GM10266 (cell line): ENCODE data around the gene GPR179.
A peak's percentile ranks its signal among the peaks of the same experiment; 100 is the strongest.

Source experiments
- DNase-seq: peaks from one replicate; pipeline ENCODE4 v3.0.0; 2012; ENCODE audit errors: extremely low spot score
- TF ChIP-seq, protein P1 (sequence below): IDR thresholded peaks from 2 replicates; pipeline ENCODE4 v1.5.1; 2012; ENCODE audit warnings: mild to moderate bottlenecking, low read depth; ENCODE audit not compliant: control insufficient read depth, insufficient read depth; ENCODE audit errors: missing control alignments

GPR179 gene

DNA sequence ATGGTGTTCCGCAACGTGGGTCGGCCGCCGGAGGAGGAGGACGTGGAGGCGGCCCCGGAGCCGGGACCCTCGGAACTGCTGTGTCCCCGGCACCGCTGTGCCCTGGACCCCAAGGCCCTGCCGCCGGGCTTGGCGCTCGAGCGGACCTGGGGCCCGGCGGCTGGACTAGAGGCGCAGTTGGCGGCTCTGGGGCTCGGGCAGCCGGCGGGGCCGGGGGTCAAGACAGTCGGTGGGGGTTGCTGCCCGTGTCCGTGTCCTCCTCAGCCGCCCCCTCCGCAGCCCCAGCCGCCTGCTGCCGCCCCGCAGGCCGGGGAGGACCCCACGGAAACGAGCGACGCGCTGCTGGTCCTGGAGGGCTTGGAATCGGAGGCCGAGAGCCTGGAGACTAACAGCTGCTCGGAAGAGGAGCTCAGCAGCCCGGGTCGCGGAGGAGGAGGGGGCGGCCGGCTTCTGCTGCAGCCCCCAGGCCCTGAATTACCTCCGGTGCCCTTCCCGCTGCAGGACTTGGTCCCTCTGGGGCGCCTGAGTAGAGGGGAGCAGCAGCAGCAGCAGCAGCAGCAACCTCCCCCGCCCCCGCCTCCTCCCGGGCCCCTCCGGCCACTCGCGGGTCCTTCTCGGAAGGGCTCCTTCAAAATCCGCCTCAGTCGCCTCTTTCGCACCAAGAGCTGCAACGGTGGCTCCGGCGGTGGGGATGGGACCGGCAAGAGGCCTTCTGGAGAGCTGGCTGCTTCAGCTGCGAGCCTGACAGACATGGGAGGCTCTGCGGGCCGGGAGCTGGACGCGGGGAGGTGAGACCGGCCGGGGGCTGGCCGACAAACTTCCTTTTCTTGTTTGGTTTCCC lies 8.7 kb upstream of the GPR179 start:
- peak; percentile 40 for DNase-seq

DNA sequence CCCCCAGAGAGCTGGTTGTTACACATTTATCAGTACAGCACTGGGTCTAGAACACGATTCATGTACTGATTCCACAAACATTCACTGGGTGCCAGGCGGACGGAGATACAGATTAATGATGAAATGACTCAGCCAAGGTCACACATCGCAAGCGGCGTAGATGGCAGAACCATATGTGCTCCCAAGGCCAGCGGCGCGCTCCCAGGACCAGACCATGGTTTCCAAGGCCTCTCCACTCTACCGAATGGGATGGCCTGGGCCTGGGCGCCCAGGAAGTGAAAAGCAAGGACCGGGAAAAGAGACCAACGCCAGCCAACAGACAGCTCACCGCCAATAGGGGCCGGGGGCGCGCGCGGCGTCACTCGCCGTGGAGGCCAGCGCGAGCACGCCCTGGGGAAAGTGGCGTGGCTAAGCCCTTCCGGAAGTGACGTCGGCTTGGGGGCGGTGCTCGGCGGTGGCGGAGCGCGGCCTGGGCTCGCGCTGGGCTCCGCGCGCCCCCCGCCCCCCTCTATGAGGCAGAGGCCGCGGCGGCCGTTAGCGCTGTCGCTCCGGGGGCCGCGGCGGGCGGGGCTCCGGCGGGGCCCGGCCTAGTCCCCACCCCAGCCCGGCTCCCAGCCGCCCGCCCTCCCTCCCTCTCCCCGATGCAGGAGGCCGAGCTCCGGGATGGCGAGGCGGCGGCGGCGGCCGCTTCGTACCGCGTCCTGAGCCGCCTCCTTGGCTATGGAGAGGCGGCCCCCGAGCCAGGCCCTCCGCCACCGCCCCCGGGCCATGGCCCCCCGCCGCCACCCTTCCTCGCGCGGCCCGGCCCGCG lies 7.9 kb upstream of the GPR179 start, which contains the start of gene SOCS7:
Gene SOCS7 (plus strand): TSS at position 433 of the 811 bp plus-strand sequence. CDS start 209 bp downstream, at position 642.
- DNase-seq = peak; percentile 97
- TF ChIP-seq, protein P1, sequence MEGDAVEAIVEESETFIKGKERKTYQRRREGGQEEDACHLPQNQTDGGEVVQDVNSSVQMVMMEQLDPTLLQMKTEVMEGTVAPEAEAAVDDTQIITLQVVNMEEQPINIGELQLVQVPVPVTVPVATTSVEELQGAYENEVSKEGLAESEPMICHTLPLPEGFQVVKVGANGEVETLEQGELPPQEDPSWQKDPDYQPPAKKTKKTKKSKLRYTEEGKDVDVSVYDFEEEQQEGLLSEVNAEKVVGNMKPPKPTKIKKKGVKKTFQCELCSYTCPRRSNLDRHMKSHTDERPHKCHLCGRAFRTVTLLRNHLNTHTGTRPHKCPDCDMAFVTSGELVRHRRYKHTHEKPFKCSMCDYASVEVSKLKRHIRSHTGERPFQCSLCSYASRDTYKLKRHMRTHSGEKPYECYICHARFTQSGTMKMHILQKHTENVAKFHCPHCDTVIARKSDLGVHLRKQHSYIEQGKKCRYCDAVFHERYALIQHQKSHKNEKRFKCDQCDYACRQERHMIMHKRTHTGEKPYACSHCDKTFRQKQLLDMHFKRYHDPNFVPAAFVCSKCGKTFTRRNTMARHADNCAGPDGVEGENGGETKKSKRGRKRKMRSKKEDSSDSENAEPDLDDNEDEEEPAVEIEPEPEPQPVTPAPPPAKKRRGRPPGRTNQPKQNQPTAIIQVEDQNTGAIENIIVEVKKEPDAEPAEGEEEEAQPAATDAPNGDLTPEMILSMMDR = no peak

More for the DNA sequence above, 8.7 kb upstream of the GPR179 start:
- TF ChIP-seq, protein P1 = no peak

GRCh38 chr17:38350035-38350434 lies 6.3 kb upstream of the GPR179 start:
- DNase-seq = no peak
- TF ChIP-seq, protein P1 = no peak

- peak; percentile 80 for DNase-seq
Observed at GRCh38 chr17:38349097-38349730, 5.5 kb upstream of the GPR179 start.

DNA sequence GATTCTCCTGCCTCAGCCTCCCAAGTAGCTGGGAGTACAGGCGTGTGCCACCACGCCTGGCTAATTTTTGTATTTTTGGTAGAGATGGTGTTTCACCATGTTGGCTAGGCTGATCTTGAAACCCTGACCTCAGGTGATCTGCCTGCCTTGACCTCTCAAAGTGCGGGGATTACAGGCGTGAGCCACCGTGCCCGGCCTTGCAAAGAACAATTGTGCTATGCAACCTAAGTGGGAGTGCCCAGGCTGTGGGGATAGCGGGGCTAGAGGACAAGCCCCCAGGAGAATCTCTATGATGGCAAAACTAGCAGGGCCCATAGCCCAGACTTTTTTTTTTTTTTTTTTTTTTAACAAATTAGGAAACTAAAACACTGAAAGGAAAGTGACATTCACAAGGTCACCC lies 2.0 kb upstream of the GPR179 start:
- no peak for DNase-seq
- TF ChIP-seq, protein P1 = no peak

More at GRCh38 chr17:38349097-38349730, 5.5 kb upstream of the GPR179 start:
- TF ChIP-seq, protein P1 = peak; percentile 96

DNA sequence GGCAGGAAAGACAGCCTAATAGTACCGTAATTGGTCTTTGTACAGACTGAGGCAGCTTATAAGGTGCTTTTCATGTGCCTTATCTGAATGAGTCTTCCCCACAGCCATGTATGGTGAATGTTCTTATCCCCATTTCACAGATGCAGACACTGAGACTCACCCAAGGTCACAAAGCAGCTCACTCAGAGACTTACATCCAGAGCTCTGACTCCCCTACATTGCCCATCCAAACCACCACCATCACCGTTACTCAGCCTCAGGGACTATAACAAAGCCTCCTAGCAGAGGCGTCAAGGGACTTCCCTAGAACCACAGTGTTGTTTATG lies 627 bp upstream of the GPR179 start:
- TF ChIP-seq, protein P1 = no peak
- no peak for DNase-seq
